HepG2 (cell line): ENCODE data around the gene YY1. TPM values are rescaled to one million over a fixed set of nuclear protein-coding genes. Genes with fewer than 3 reads are reported as not detected.

Source experiments
- ATAC-seq: fragments of 200-7000 bp; cut with Tn5 transposase; 3 replicates; pipeline ENCODE4 v1.9.1; 2020; ENCODE audit warnings: mild to moderate bottlenecking, moderate library complexity
- BruUV-seq: library from RNA; stranded (reverse); fragments of 400-500 nt; replicated peaks from 2 replicates; lab custom pipeline; 2021; lab: Mats Ljungman, UMichigan
- CTCF ChIA-PET: fragments of 300-600 bp; formaldehyde crosslinking; extraction: SDS; loops from one replicate; lab custom pipeline; 2021; ENCODE audit warnings: low total read pairs, inconsistent platforms, low intra/inter-chr PET ratio; lab: Yijun Ruan, JAX
- POLR2A ChIA-PET: fragments of 350-600 bp; sonication (Branson Sonifier 250); formaldehyde crosslinking; loops from one replicate; lab custom pipeline; 2020; ENCODE audit warnings: antibody characterized with exemption, inconsistent platforms; lab: Yijun Ruan, JAX
- DNase-seq: peaks from one replicate; pipeline ENCODE4 v3.0.0-alpha.2; 2015; ENCODE audit warnings: low spot score
- FAIRE-seq: peaks from 3 replicates; lab custom pipeline; 2011; peaks lifted over from hg19 to GRCh38; lab: Jason Lieb, UNC
- H2AFZ ChIP-seq: one replicate; pipeline ENCODE4 v1.6.1; 2011; ENCODE audit warnings: low read length, inconsistent platforms
- H3K27ac ChIP-seq: fragments of 300-600 bp; 3 replicates; pipeline ENCODE4 v1.8.0; 2011; ENCODE audit warnings: mixed run types, mild to moderate bottlenecking, mixed read lengths, low read length, inconsistent platforms; ENCODE audit not compliant: insufficient read depth; ENCODE audit errors: extremely low read length
- H3K27me3 ChIP-seq, 2 experiments: fragments of 200-600 bp in 1 of 2; 2 replicates in 1 of 2; 3 replicates in 1 of 2; pipeline versions ENCODE4 v1.6.0 to v1.8.0; 2011; ENCODE audit warnings: low read length in 2 of 2, mild to moderate bottlenecking in 2 of 2, moderate library complexity in 2 of 2, inconsistent platforms in 1 of 2; ENCODE audit not compliant: insufficient read depth in 2 of 2, control insufficient read depth in 1 of 2
- H3K36me3 ChIP-seq, 2 experiments: fragments of 200-600 bp in 1 of 2; replicated peaks in 1 of 2; 2 replicates in 1 of 2; 3 replicates in 1 of 2; pipeline versions ENCODE4 v1.5.1 to v1.8.0; 2011; ENCODE audit warnings: low read length in 2 of 2, inconsistent platforms in 1 of 2; ENCODE audit not compliant: insufficient read depth in 2 of 2, control insufficient read depth in 1 of 2
- H3K4me1 ChIP-seq: 2 replicates; pipeline ENCODE4 v1.5.1; 2012; ENCODE audit warnings: low read length, inconsistent platforms; ENCODE audit not compliant: insufficient read depth
- H3K4me2 ChIP-seq: 2 replicates; pipeline ENCODE4 v1.6.0; 2011; ENCODE audit warnings: low read depth, low read length, inconsistent platforms
- H3K4me3 ChIP-seq, 3 experiments: fragments of 200-600 bp in 1 of 3; sonication (generic), shearing (Covaris generic) in 1 of 3; replicated peaks in 1 of 3; 2 replicates each; pipeline ENCODE4 v1.5.1; 2011 to 2016; ENCODE audit warnings: low read length in 3 of 3, inconsistent platforms in 2 of 3, low read depth in 2 of 3, mild to moderate bottlenecking in 2 of 3, control low read depth in 1 of 3, mixed read lengths in 1 of 3; ENCODE audit not compliant: insufficient read depth in 1 of 3
- H3K79me2 ChIP-seq: one replicate; pipeline ENCODE4 v1.6.1; 2011; ENCODE audit warnings: low read length, inconsistent platforms; ENCODE audit not compliant: insufficient read depth
- H3K9ac ChIP-seq: 2 replicates; pipeline ENCODE4 v1.6.0; 2011; ENCODE audit warnings: mild to moderate bottlenecking, low read depth, low read length, inconsistent platforms; ENCODE audit not compliant: insufficient read depth
- H3K9me3 ChIP-seq: 2 replicates; pipeline ENCODE4 v1.5.1; 2012; ENCODE audit warnings: mild to moderate bottlenecking, low read length
- H4K20me1 ChIP-seq: 2 replicates; pipeline ENCODE4 v1.6.0; 2011; ENCODE audit warnings: inconsistent platforms, mild to moderate bottlenecking, low read length, moderate library complexity; ENCODE audit not compliant: insufficient read depth
- CENPT ChIP-seq: sonication (generic); formaldehyde crosslinking; IDR thresholded peaks from 2 replicates; pipeline ENCODE4 v1.8.0; 2022; ENCODE audit warnings: low read depth, mild to moderate bottlenecking, moderate library complexity, missing genetic modification reagents
- DZIP1 ChIP-seq: sonication (generic); formaldehyde crosslinking; IDR thresholded peaks from 2 replicates; pipeline ENCODE4 v1.5.0; 2020; ENCODE audit warnings: mild to moderate bottlenecking, missing genetic modification reagents
- GATA4 ChIP-seq: sonication (generic); IDR thresholded peaks from 2 replicates; pipeline ENCODE4 v1.6.1; 2016; ENCODE audit warnings: antibody characterized with exemption, low read depth, borderline replicate concordance
- GMEB1 ChIP-seq: sonication (generic); formaldehyde crosslinking; IDR thresholded peaks from 2 replicates; pipeline ENCODE4 v1.5.1; 2020; ENCODE audit warnings: missing genetic modification reagents, mild to moderate bottlenecking, borderline replicate concordance
- GPN1 ChIP-seq: sonication (generic); formaldehyde crosslinking; IDR thresholded peaks from 2 replicates; pipeline ENCODE4 v1.5.1; 2020; ENCODE audit warnings: missing genetic modification reagents, borderline replicate concordance
- HNF1B ChIP-seq: sonication (generic); formaldehyde crosslinking; IDR thresholded peaks from 2 replicates; pipeline ENCODE4 v1.5.1; 2020; ENCODE audit warnings: mild to moderate bottlenecking, moderate library complexity, missing genetic modification reagents
- KAT8 ChIP-seq: IDR thresholded peaks from 2 replicates; pipeline ENCODE4 v1.6.1; 2016; ENCODE audit warnings: missing genetic modification reagents, missing compliant biosample characterization
- MTF1 ChIP-seq: sonication (generic); formaldehyde crosslinking; IDR thresholded peaks from 2 replicates; pipeline ENCODE4 v1.5.0; 2020; ENCODE audit warnings: missing genetic modification reagents
- POLR2A ChIP-seq, 2 experiments: IDR thresholded peaks; 2 replicates each; pipeline ENCODE4 v1.6.1; 2011; ENCODE audit warnings: low read depth in 2 of 2, low read length in 2 of 2, mild to moderate bottlenecking in 1 of 2, moderate library complexity in 1 of 2; ENCODE audit not compliant: insufficient read depth in 1 of 2
- SP1 ChIP-seq, 2 experiments: fragments of 450-650 bp in 1 of 2; sonication (generic) in 1 of 2; formaldehyde crosslinking in 1 of 2; IDR thresholded peaks; 2 replicates each; pipeline versions ENCODE4 v1.4.0 to v1.6.1; 2016 to 2020; ENCODE audit warnings: missing genetic modification reagents in 1 of 2
- ZNF430 ChIP-seq: sonication (generic); formaldehyde crosslinking; IDR thresholded peaks from 2 replicates; pipeline ENCODE4 v1.9.0; 2021; ENCODE audit warnings: mild to moderate bottlenecking, missing genetic modification reagents
- ZNF512B ChIP-seq: sonication (generic); formaldehyde crosslinking; IDR thresholded peaks from 2 replicates; pipeline ENCODE4 v1.5.1; 2020; ENCODE audit warnings: missing genetic modification reagents, mild to moderate bottlenecking, borderline replicate concordance
- ZNF747 ChIP-seq: sonication (generic); formaldehyde crosslinking; IDR thresholded peaks from 2 replicates; pipeline ENCODE4 v1.8.1; 2023; ENCODE audit warnings: missing genetic modification reagents, mild to moderate bottlenecking, borderline replicate concordance
- WGBS: methylation state at CpG from one replicate; pipeline ENCODE4 v1.1.6; 2017; ENCODE audit warnings: low lambda C conversion rate; 5-methylcytosine and 5-hydroxymethylcytosine counted together
- in situ Hi-C: cut with HindIII; loops from 2 replicates; pipeline ENCODE4 v1.10.0; 2017; ENCODE audit warnings: low pct_unique_long_range_greater_than_20kb; ENCODE audit not compliant: extremely low pct_ligation_motif_present
- intact Hi-C: fragments of 100-400 bp; cut with micrococcal nuclease; formaldehyde crosslinking; loops from one replicate; pipeline ENCODE4 v1.10.0; 2022; ENCODE audit not compliant: unreplicated experiment
- polyA plus RNA-seq, 8 experiments: library from polyadenylated mRNA; depleted of rRNA in 3 of 8; stranded (reverse) in 7 of 8; unstranded in 1 of 8; fragments of >200 nt; fragmentation: Illumina TruSeq in 4 of 8; extraction: Trizol in 4 of 8; gene quantifications; 2 replicates each; pipeline versions ENCODE4 v1.2.1 to v1.2.3, GENCODE V29; 2011 to 2016; ENCODE audit warnings: low read depth in 4 of 8, missing spikeins in 1 of 8, mixed read lengths in 1 of 8; ENCODE audit not compliant: insufficient read depth in 1 of 8
- total RNA-seq, 5 experiments: library from RNA; depleted of rRNA; stranded (reverse); fragments of >200 nt; fragmentation: Illumina TruSeq; extraction: Trizol; gene quantifications; 2 replicates each; pipeline ENCODE4 v1.2.3, GENCODE V29; 2016; ENCODE audit warnings: low read depth in 1 of 5

Gene YY1
- total and polyA plus RNA-seq, 2 of the 13 experiments (the other 11 are each of a cell fraction or from before 2014, with no cell fraction given): 29.4 to 68.1 TPM

- FAIRE-seq (peak; percentile 95), ATAC-seq (peak; percentile 76), DNase-seq (peak; percentile 86)
- no TSS peak for BruUV-seq
- in situ Hi-C loops (no loop called here), intact Hi-C loops (loop anchor here (2.0 kb wide), 1 partner anchor 14 kb away; no protein-coding TSS in a partner anchor)
- Histone ChIP-seq H3K36me3 (no peaks in the 10 kb centered on the region; a peak in 1 of 5 replicates), H2AFZ (no peak overlapping the region), H3K4me1 (peaks cover 75% of the 10 kb centered on the region), H3K4me2 (peak overlapping the region; percentile 61), H4K20me1 (no peaks in the 10 kb centered on the region), H3K9me3 (no peaks in the 10 kb centered on the region), H3K9ac (peak overlapping the region; percentile 60), H3K27me3 (no peaks in the 10 kb centered on the region), H3K4me3 (peak overlapping the region in 1 of 3 experiments; percentile 54; a peak in 2 of 6 replicates), H3K79me2 (no peaks in the 10 kb centered on the region), H3K27ac (peak overlapping the region; percentile 86)
- WGBS: 23% methylated on average over 5 of the region's 12 CpGs
- POLR2A ChIA-PET: interaction anchor here (0.9 to 1.7 kb wide), 7 partner anchors 11 to 97 kb away, joined by 3 to 8 read pairs (median 6); partner anchors contain the start of gene SLC25A29
- CTCF ChIA-PET: no interaction called here
- peak; percentile 65; the same call in 1 of the 2 replicates for TF ChIP-seq HNF1B
- TF ChIP-seq KAT8 (CRISPR knock-in tag): peak; percentile 60
- no peak for TF ChIP-seq SP1 (IDR thresholded peaks at IDR 0.05)
- TF ChIP-seq SP1 (CRISPR knock-in tag; IDR thresholded peaks at IDR 0.05): no peak
- no peak for TF ChIP-seq CENPT
- TF ChIP-seq ZNF512B (CRISPR knock-in tag): 0 out of 2 replicates have a peak, but pooled peaks have one; percentile 36
- TF ChIP-seq POLR2A (IDR thresholded peaks at IDR 0.05; ENCODE audit: insufficient read depth in 1 of 2, low read depth in 2 of 2, low read length in 2 of 2): 0 out of 4 replicates have a peak, but pooled peaks of 1 of the 2 experiments have one; percentile 40
- TF ChIP-seq GPN1 (CRISPR knock-in tag): no peak
- TF ChIP-seq GATA4: peak; percentile 39; the same call in 1 of the 2 replicates
- peak; percentile 3; the same call in 1 of the 2 replicates for TF ChIP-seq DZIP1 (CRISPR knock-in tag)
- no peak for TF ChIP-seq MTF1 (CRISPR knock-in tag)
- peak; percentile 57; the same call in 1 of the 2 replicates for TF ChIP-seq GMEB1 (CRISPR knock-in tag)
- TF ChIP-seq ZNF430 (CRISPR knock-in tag): peak; percentile 95
- TF ChIP-seq ZNF747: peak; percentile 64; the same call in 1 of the 2 replicates
Measured at GRCh38 chr14:100290607-100291304, 51.8 kb downstream of the YY1 start.
